ENCODE data around the gene WFIKKN1.
A peak's percentile ranks its signal among the peaks of the same experiment; 100 is the strongest.

The WFIKKN1 gene

DNA sequence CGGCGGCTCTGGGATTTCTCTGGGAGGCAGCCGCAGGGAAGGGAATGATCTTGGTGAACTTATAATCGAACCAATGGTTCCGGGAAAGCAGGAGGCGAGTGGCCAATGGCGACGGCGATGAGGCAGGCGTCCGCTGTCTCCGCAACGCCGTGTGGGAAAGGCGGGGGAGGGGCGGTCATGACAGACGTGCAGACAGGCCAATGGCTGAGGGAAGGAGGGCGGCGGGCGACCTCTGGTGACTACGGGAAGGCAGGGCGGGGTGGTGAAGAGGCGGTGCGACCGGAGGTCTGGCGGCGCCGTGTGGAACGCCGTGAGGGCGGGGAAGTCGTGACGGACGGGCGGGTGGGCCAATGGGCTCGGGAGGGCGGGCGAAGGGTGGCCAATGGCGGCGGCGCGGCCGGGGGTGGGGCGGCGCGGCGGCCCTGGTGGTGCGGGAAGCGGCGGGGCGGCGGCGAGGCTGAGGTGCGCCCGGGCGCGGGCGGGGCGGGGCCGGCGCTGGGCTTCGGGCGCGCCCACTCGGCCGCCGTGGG is 41.1 kb upstream of the WFIKKN1 start, which contains the start of gene RAB40C:
Gene RAB40C, plus strand, starts transcription at position 409 of the 530 bp plus-strand sequence. CDS start 226 bp downstream, outside the sequence.
- Histone ChIP-seq H3K9me3 (ENCODE audit: insufficient read depth, low read length) (no peaks in the 10 kb centered on the region), H3K4me2 (ENCODE audit: low read length) (peak within 1 kb of the TSS; percentile 100), H3K4me1 (ENCODE audit: low read length) (peaks cover 14% of the 10 kb centered on the region), H4K20me1 (ENCODE audit: insufficient read depth, low read length) (peaks cover 12% of the 10 kb centered on the region; the same call in 1 of the 2 replicates), H3K9ac (ENCODE audit: low read length) (peak within 1 kb of the TSS; percentile 85), H3K79me2 (ENCODE audit: low read length) (peaks cover 27% of the 10 kb centered on the region), H2AFZ (ENCODE audit: low read depth, low read length) (peak within 1 kb of the TSS; percentile 73), H3K27me3 (ENCODE audit: low read depth, low read length) (no peaks in the 10 kb centered on the region; the same call in 1 of the 2 replicates), H3K36me3 (replicated peaks; ENCODE audit: low read depth, low read length) (peaks cover 4% of the 10 kb centered on the region), H3K4me3 (ENCODE audit: low read length) (peak within 1 kb of the TSS; percentile 95), H3K27ac (ENCODE audit: low read length) (peak within 1 kb of the TSS; percentile 88)
- TF ChIP-seq, protein P1, sequence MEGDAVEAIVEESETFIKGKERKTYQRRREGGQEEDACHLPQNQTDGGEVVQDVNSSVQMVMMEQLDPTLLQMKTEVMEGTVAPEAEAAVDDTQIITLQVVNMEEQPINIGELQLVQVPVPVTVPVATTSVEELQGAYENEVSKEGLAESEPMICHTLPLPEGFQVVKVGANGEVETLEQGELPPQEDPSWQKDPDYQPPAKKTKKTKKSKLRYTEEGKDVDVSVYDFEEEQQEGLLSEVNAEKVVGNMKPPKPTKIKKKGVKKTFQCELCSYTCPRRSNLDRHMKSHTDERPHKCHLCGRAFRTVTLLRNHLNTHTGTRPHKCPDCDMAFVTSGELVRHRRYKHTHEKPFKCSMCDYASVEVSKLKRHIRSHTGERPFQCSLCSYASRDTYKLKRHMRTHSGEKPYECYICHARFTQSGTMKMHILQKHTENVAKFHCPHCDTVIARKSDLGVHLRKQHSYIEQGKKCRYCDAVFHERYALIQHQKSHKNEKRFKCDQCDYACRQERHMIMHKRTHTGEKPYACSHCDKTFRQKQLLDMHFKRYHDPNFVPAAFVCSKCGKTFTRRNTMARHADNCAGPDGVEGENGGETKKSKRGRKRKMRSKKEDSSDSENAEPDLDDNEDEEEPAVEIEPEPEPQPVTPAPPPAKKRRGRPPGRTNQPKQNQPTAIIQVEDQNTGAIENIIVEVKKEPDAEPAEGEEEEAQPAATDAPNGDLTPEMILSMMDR (IDR thresholded peaks at IDR 0.05; ENCODE audit: low read depth, low read length), result no peak
- no peak for TF ChIP-seq EZH2phosphoT487 (IDR thresholded peaks at IDR 0.05; ENCODE audit: low read depth)

- H3K9me3 ChIP-seq (ENCODE audit: insufficient read depth, low read length), result no peaks in the 10 kb centered on the region
- no peak for TF ChIP-seq EZH2phosphoT487 (IDR thresholded peaks at IDR 0.05; ENCODE audit: low read depth)
- TF ChIP-seq, protein P1 (IDR thresholded peaks at IDR 0.05; ENCODE audit: low read depth, low read length), result no peak
- H3K79me2 ChIP-seq (ENCODE audit: low read length), result peaks cover 27% of the 10 kb centered on the region
- peaks cover 12% of the 10 kb centered on the region; the same call in 1 of the 2 replicates for H4K20me1 ChIP-seq (ENCODE audit: insufficient read depth, low read length)
- H3K36me3 ChIP-seq (replicated peaks; ENCODE audit: low read depth, low read length), result peaks cover 4% of the 10 kb centered on the region
- no peaks in the 10 kb centered on the region; the same call in 1 of the 2 replicates for H3K27me3 ChIP-seq (ENCODE audit: low read depth, low read length)
- 0 out of 2 replicates have a peak overlapping the region, but pooled peaks have one; percentile 13 for H3K27ac ChIP-seq (ENCODE audit: low read length)
- peaks cover 14% of the 10 kb centered on the region for H3K4me1 ChIP-seq (ENCODE audit: low read length)
- peak overlapping the region; percentile 100 for H3K4me2 ChIP-seq (ENCODE audit: low read length)
- H3K4me3 ChIP-seq (ENCODE audit: low read length), result peak overlapping the region; percentile 95
- peak overlapping the region; percentile 85 for H3K9ac ChIP-seq (ENCODE audit: low read length)
- H2AFZ ChIP-seq (ENCODE audit: low read depth, low read length), result no peak overlapping the region
Measured at GRCh38 chr16:590188-590814, 40.5 kb upstream of the WFIKKN1 start.

GRCh38 chr16:590815-591200 is 40.0 kb upstream of the WFIKKN1 start:
- Histone ChIP-seq H4K20me1 (ENCODE audit: insufficient read depth, low read length) (peaks cover 12% of the 10 kb centered on the region; the same call in 1 of the 2 replicates), H3K36me3 (replicated peaks; ENCODE audit: low read depth, low read length) (peaks cover 4% of the 10 kb centered on the region), H3K9ac (ENCODE audit: low read length) (peak overlapping the region; percentile 85), H3K27me3 (ENCODE audit: low read depth, low read length) (no peaks in the 10 kb centered on the region), H3K79me2 (ENCODE audit: low read length) (peaks cover 27% of the 10 kb centered on the region), H3K27ac (ENCODE audit: low read length) (no peak overlapping the region), H3K9me3 (ENCODE audit: insufficient read depth, low read length) (no peaks in the 10 kb centered on the region), H3K4me3 (ENCODE audit: low read length) (peak overlapping the region; percentile 95), H3K4me2 (ENCODE audit: low read length) (peak overlapping the region; percentile 100), H2AFZ (ENCODE audit: low read depth, low read length) (no peak overlapping the region), H3K4me1 (ENCODE audit: low read length) (peaks cover 14% of the 10 kb centered on the region)
- no peak for TF ChIP-seq EZH2phosphoT487 (IDR thresholded peaks at IDR 0.05; ENCODE audit: low read depth)
- TF ChIP-seq, protein P1 (IDR thresholded peaks at IDR 0.05; ENCODE audit: low read depth, low read length), result no peak

DNA sequence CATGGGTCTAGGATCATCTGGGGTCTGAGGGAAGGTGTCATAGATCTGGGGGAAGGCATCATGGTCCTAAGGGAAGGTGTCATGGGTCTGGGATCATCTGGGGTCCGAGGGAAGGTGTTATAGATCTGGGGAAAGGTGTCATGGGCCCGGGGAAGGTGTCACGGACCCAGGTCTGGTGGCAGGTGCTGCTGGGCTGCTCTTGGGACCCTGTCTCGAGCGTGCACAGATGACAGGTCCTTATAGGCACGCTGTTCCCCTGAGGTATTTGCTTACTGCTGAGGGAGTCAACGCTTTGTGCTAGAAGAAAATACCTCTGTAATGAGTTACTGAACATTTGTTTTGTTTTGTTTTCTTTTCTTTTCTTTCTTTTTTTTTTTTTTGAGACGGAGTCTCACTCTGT is 39.6 kb upstream of the WFIKKN1 start:
- H3K4me1 ChIP-seq (ENCODE audit: low read length), result peaks cover 14% of the 10 kb centered on the region
- peak overlapping the region; percentile 95 for H3K4me3 ChIP-seq (ENCODE audit: low read length)
- H4K20me1 ChIP-seq (ENCODE audit: insufficient read depth, low read length), result peaks cover 12% of the 10 kb centered on the region; the same call in 1 of the 2 replicates
- no peak for TF ChIP-seq EZH2phosphoT487 (IDR thresholded peaks at IDR 0.05; ENCODE audit: low read depth)
- TF ChIP-seq, protein P1 (IDR thresholded peaks at IDR 0.05; ENCODE audit: low read depth, low read length), result no peak
- no peak overlapping the region for H3K27ac ChIP-seq (ENCODE audit: low read length)
- H3K36me3 ChIP-seq (replicated peaks; ENCODE audit: low read depth, low read length), result peaks cover 4% of the 10 kb centered on the region
- H3K9me3 ChIP-seq (ENCODE audit: insufficient read depth, low read length), result no peaks in the 10 kb centered on the region
- H3K9ac ChIP-seq (ENCODE audit: low read length), result no peak overlapping the region
- no peaks in the 10 kb centered on the region for H3K27me3 ChIP-seq (ENCODE audit: low read depth, low read length)
- peaks cover 27% of the 10 kb centered on the region for H3K79me2 ChIP-seq (ENCODE audit: low read length)
- peak overlapping the region; percentile 100 for H3K4me2 ChIP-seq (ENCODE audit: low read length)
- H2AFZ ChIP-seq (ENCODE audit: low read depth, low read length), result no peak overlapping the region
